ENCODE measurements around the gene ERBB4. TPM values are rescaled to one million over a fixed set of nuclear protein-coding genes. Genes with fewer than 3 reads are reported as not detected.
A peak's percentile ranks its signal among the peaks of the same experiment; 100 is the strongest.

Gene ERBB4
- total and polyA plus RNA-seq, 2 of the 8 experiments (the other 6 are each of a cell fraction or from before 2014, with no cell fraction given), result 0.34 to 1.3 TPM

DNA sequence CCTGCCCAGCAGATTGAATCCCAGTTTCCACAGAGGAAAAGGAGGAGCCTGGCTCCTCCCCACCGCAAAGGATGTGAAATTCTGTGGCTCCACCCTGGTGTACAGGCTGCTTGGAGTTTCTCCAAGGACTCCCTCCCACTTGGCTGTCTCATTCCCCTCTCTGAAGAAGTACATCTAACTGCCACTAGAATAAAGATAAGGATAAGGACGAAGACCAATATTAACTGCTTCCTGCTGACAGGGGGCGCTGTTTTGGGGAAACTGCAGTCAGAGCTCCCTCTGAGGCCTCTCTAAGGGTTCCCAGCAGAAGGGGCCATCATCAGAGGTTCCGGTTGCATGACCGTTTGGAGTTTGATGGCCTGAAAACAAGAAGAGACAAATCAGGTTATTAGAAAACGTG, 1191.3 kb downstream of the ERBB4 start (continued):
- TF ChIP-seq EZH2 (IDR thresholded peaks at IDR 0.05; ENCODE audit: low read depth, low read length, severe bottlenecking) (no peak), BACH1 (IDR thresholded peaks at IDR 0.05; ENCODE audit: low read length) (no peak), SAP30 (IDR thresholded peaks at IDR 0.05; ENCODE audit: insufficient read depth, insufficient replicate concordance, low read length) (no peak), RXRA (IDR thresholded peaks at IDR 0.05; ENCODE audit: insufficient read depth, low read depth, low read length) (no peak), RAD21 (IDR thresholded peaks at IDR 0.05 in 1 of 2, conservative IDR thresholded peaks at IDR 0.05 in 1 of 2; ENCODE audit: low read depth in 2 of 2, low read length in 2 of 2) (peak; percentile 40 to 59; a peak in 3 of 4 replicates), TBP (IDR thresholded peaks at IDR 0.05; ENCODE audit: low read depth, low read length) (no peak), ATF3 (IDR thresholded peaks at IDR 0.05; ENCODE audit: insufficient read depth, low read depth, low read length) (no peak)
